ENCODE measurements around the gene GJD3.
"Not testable (repeated sequence)": the region's sequence is repeated elsewhere in the genome, so short reads cannot be mapped to it uniquely, and the experiment has no call there.

GRCh38 chr17:40414312-40414711 is 49.8 kb upstream of the GJD3 start:
- TF ChIP-seq CTCF (conservative IDR thresholded peaks at IDR 0.05); ZFX (IDR thresholded peaks at IDR 0.05): not testable (repeated sequence)
